Measurements from ENCODE around the gene CHD9NB.

Gene CHD9NB

DNA sequence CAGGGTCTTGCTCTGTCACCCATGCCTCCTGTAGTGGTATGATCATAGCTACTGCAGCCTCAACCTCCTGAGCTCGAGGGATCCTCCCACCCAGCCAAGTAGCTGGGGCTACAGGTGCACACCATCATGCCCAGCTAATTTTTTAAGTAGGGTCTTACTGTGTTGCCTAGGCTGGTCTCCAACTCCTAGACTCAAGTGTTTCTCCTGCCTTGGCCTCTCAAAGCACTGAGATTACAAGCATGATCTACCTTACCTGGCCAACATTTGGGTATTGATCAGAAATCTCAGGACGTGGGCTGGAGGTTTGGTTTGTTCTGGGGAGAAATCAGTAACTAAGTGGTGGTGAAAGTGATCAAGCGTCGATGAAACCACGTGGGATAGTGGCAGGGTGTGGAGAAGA, 6.2 kb upstream of the CHD9NB start:
- TF ChIP-seq TOX (CRISPR knock-in tag; IDR thresholded peaks at IDR 0.05; ENCODE audit: borderline replicate concordance), result no peak
- no peak for TF ChIP-seq OSR1 (CRISPR knock-in tag; IDR thresholded peaks at IDR 0.05)
- TF ChIP-seq, protein P1, sequence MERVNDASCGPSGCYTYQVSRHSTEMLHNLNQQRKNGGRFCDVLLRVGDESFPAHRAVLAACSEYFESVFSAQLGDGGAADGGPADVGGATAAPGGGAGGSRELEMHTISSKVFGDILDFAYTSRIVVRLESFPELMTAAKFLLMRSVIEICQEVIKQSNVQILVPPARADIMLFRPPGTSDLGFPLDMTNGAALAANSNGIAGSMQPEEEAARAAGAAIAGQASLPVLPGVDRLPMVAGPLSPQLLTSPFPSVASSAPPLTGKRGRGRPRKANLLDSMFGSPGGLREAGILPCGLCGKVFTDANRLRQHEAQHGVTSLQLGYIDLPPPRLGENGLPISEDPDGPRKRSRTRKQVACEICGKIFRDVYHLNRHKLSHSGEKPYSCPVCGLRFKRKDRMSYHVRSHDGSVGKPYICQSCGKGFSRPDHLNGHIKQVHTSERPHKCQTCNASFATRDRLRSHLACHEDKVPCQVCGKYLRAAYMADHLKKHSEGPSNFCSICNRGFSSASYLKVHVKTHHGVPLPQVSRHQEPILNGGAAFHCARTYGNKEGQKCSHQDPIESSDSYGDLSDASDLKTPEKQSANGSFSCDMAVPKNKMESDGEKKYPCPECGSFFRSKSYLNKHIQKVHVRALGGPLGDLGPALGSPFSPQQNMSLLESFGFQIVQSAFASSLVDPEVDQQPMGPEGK (CRISPR knock-in tag; IDR thresholded peaks at IDR 0.05; ENCODE audit: borderline replicate concordance), result no peak
- TF ChIP-seq ZNF8 (CRISPR knock-in tag; IDR thresholded peaks at IDR 0.05), result no peak
- TF ChIP-seq, protein P2, sequence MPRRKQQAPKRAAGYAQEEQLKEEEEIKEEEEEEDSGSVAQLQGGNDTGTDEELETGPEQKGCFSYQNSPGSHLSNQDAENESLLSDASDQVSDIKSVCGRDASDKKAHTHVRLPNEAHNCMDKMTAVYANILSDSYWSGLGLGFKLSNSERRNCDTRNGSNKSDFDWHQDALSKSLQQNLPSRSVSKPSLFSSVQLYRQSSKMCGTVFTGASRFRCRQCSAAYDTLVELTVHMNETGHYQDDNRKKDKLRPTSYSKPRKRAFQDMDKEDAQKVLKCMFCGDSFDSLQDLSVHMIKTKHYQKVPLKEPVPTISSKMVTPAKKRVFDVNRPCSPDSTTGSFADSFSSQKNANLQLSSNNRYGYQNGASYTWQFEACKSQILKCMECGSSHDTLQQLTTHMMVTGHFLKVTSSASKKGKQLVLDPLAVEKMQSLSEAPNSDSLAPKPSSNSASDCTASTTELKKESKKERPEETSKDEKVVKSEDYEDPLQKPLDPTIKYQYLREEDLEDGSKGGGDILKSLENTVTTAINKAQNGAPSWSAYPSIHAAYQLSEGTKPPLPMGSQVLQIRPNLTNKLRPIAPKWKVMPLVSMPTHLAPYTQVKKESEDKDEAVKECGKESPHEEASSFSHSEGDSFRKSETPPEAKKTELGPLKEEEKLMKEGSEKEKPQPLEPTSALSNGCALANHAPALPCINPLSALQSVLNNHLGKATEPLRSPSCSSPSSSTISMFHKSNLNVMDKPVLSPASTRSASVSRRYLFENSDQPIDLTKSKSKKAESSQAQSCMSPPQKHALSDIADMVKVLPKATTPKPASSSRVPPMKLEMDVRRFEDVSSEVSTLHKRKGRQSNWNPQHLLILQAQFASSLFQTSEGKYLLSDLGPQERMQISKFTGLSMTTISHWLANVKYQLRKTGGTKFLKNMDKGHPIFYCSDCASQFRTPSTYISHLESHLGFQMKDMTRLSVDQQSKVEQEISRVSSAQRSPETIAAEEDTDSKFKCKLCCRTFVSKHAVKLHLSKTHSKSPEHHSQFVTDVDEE (CRISPR knock-in tag; IDR thresholded peaks at IDR 0.05), result no peak
- no peak for TF ChIP-seq GLIS3 (CRISPR knock-in tag; IDR thresholded peaks at IDR 0.05)

DNA sequence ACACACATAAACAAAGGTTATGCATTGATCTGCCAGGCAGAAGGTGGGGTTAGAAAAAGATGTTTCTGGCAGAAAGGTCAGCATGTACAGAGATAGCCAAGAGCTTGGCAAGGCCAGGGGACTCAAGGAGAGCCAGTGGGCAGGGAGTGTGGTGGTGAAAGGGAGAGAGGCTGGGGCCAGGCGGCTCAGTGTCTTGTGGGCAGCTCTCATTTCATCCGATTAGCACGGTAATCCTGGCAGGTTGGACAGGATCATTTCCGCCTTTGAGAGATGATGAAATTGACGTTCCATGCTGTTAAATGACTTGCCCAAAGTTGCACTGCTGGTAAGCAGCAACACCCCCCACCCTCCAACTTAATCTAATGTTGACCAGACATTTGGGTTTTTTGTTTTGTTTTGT, 5.7 kb upstream of the CHD9NB start:
- TF ChIP-seq, protein P3, sequence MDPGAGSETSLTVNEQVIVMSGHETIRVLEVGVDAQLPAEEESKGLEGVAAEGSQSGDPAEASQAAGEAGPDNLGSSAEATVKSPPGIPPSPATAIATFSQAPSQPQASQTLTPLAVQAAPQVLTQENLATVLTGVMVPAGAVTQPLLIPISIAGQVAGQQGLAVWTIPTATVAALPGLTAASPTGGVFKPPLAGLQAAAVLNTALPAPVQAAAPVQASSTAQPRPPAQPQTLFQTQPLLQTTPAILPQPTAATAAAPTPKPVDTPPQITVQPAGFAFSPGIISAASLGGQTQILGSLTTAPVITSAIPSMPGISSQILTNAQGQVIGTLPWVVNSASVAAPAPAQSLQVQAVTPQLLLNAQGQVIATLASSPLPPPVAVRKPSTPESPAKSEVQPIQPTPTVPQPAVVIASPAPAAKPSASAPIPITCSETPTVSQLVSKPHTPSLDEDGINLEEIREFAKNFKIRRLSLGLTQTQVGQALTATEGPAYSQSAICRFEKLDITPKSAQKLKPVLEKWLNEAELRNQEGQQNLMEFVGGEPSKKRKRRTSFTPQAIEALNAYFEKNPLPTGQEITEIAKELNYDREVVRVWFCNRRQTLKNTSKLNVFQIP (CRISPR knock-in tag; IDR thresholded peaks at IDR 0.05; ENCODE audit: borderline replicate concordance, low read depth), result no peak
- TF ChIP-seq, protein P2 (CRISPR knock-in tag; IDR thresholded peaks at IDR 0.05), result no peak
- TF ChIP-seq, protein P4, sequence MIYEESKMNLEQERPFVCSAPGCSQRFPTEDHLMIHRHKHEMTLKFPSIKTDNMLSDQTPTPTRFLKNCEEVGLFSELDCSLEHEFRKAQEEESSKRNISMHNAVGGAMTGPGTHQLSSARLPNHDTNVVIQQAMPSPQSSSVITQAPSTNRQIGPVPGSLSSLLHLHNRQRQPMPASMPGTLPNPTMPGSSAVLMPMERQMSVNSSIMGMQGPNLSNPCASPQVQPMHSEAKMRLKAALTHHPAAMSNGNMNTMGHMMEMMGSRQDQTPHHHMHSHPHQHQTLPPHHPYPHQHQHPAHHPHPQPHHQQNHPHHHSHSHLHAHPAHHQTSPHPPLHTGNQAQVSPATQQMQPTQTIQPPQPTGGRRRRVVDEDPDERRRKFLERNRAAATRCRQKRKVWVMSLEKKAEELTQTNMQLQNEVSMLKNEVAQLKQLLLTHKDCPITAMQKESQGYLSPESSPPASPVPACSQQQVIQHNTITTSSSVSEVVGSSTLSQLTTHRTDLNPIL (CRISPR knock-in tag; IDR thresholded peaks at IDR 0.05; ENCODE audit: low read depth), result no peak
- TF ChIP-seq ZNF70 (CRISPR knock-in tag; IDR thresholded peaks at IDR 0.05), result no peak
- no peak for TF ChIP-seq SNAI2 (CRISPR knock-in tag; IDR thresholded peaks at IDR 0.05)
- no peak for TF ChIP-seq BACH2 (CRISPR knock-in tag; IDR thresholded peaks at IDR 0.05; ENCODE audit: borderline replicate concordance)
- no peak for TF ChIP-seq ISL1 (CRISPR knock-in tag; IDR thresholded peaks at IDR 0.05)
- ATAC-seq, result no peak

More for the DNA sequence above, 6.2 kb upstream of the CHD9NB start:
- no peak for ATAC-seq

DNA sequence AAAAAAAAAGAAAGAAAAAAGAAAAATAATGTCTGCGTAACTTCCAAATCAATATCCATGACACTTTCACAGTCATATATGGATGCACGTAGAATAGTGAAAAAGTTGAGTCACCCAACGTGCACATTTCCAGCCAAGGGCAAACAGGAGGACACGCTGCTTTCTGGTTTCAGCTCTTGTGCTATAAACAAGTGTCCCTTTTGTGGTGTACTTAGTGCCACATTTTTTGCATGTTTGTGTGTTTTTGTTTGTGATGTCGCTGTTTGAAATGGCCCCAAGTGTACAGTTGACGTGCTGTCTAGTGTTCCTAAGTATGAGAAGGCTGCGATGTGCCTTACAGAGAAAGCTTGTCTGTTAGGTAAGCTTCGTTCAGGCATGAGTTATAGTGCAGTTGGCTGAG, 5.0 kb upstream of the CHD9NB start:
- TF ChIP-seq ZNF70 (CRISPR knock-in tag; IDR thresholded peaks at IDR 0.05) (no peak), ESRRG (CRISPR knock-in tag; IDR thresholded peaks at IDR 0.05) (no peak), CSDC2 (CRISPR knock-in tag; IDR thresholded peaks at IDR 0.05) (no peak), GLIS3 (CRISPR knock-in tag; IDR thresholded peaks at IDR 0.05) (no peak), TOX (CRISPR knock-in tag; IDR thresholded peaks at IDR 0.05; ENCODE audit: borderline replicate concordance) (no peak), ARNTL (CRISPR knock-in tag; IDR thresholded peaks at IDR 0.05; ENCODE audit: borderline replicate concordance, low read depth) (no peak), OSR1 (CRISPR knock-in tag; IDR thresholded peaks at IDR 0.05) (no peak), ZC3H10 (CRISPR knock-in tag; IDR thresholded peaks at IDR 0.05) (no peak), ZNF565 (CRISPR knock-in tag; conservative IDR thresholded peaks at IDR 0.05; ENCODE audit: low read depth) (no peak), BACH2 (CRISPR knock-in tag; IDR thresholded peaks at IDR 0.05; ENCODE audit: borderline replicate concordance) (no peak), RARB (CRISPR knock-in tag; IDR thresholded peaks at IDR 0.05) (no peak)
- TF ChIP-seq, protein P1 (CRISPR knock-in tag; IDR thresholded peaks at IDR 0.05; ENCODE audit: borderline replicate concordance), result no peak
- TF ChIP-seq, protein P4 (CRISPR knock-in tag; IDR thresholded peaks at IDR 0.05; ENCODE audit: low read depth), result no peak
- TF ChIP-seq, protein P3 (CRISPR knock-in tag; IDR thresholded peaks at IDR 0.05; ENCODE audit: borderline replicate concordance, low read depth), result no peak
- no peak for ATAC-seq

Data from SK-N-SH treated with all-trans-retinoic acid at 6 μM for 48 hours (cell line).